ENCODE results near the gene KLHDC8B.

Gene KLHDC8B

DNA sequence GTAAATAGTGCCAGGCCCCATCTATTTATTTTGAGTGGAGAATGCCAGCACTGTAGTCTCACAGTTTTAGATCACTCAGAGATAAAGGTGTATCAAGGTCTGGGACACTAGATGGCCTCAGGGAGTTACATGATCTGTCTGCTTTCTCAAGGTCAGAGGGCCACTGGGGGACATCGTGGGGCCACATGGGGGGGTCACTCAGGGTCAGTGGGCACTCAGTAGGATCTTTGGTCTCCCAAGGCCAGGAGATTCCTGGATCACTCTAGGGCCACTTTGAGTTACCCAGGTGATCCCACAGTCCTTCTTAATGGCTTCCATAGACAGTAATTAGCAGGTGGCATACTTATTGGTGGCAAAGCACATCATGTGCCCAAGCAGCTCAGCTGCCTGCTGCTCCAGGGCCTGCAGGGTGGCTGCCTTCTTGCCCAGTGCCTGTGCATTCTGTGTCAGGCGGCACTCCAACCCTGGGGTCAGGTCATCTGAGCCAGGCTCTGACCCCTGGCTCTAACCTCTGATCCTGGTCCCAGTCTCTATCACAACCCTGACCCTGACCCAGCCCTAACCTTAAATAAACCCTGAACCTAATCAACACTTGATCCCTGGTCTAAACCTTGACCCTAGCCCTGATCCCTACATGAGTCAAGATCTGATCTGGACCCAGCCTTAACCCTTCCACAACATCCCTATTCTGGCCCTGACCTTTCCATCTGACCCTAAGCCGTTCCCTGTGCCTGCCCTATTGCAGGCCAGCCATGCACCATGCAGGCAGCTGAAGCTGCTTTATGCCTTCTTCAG is 36.7 kb upstream of the KLHDC8B start:
- Histone ChIP-seq H3K9me3 (ENCODE audit: low read length) (no peaks in the 10 kb centered on the region), H2AFZ (ENCODE audit: low read depth, low read length) (no peak overlapping the region), H3K36me3 (ENCODE audit: insufficient read depth, low read length) (no peaks in the 10 kb centered on the region), H3K27me3 (ENCODE audit: insufficient read depth, low read length) (no peaks in the 10 kb centered on the region), H3K4me1 (ENCODE audit: insufficient read depth, low read length) (peaks cover 13% of the 10 kb centered on the region), H3K4me3 (ENCODE audit: low read length) (no peak overlapping the region)

- H3K36me3 ChIP-seq (ENCODE audit: insufficient read depth, low read length) = no peaks in the 10 kb centered on the region
- no peak overlapping the region for H3K4me3 ChIP-seq (ENCODE audit: low read length)
- no peaks in the 10 kb centered on the region for H3K9me3 ChIP-seq (ENCODE audit: low read length)
- no peak overlapping the region for H2AFZ ChIP-seq (ENCODE audit: low read depth, low read length)
- no peaks in the 10 kb centered on the region for H3K27me3 ChIP-seq (ENCODE audit: insufficient read depth, low read length)
- peaks cover 18% of the 10 kb centered on the region for H3K4me1 ChIP-seq (ENCODE audit: insufficient read depth, low read length)
These were observed 35.9 kb upstream of the KLHDC8B start for GRCh38 chr3:49135499-49135898.

DNA sequence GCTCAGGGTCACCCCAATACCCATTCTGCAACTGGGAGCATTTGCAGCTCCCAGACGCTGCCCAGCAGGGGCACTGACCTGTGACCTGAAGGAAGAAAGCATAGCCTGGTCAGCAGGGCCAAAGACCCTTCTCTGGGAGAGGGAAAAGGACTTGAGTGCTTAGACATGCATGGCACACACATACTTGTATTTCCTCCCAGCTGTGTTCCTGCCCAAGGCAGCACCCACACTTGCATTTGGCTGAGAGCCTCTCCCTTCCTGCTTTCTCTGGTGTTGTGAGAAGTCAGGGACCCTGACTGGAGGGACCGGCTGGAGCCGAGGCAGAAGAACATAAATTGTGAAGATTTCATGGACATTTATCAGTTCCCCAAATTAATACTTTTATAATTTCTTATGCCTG is 31.3 kb upstream of the KLHDC8B start:
- Histone ChIP-seq H3K27me3 (ENCODE audit: insufficient read depth, low read length) (no peaks in the 10 kb centered on the region), H3K36me3 (ENCODE audit: insufficient read depth, low read length) (no peaks in the 10 kb centered on the region), H3K9me3 (ENCODE audit: low read length) (peaks cover 5% of the 10 kb centered on the region), H3K4me3 (ENCODE audit: low read length) (no peak overlapping the region), H2AFZ (ENCODE audit: low read depth, low read length) (no peak overlapping the region), H3K4me1 (ENCODE audit: insufficient read depth, low read length) (peaks cover 8% of the 10 kb centered on the region)

GRCh38 chr3:49148159-49148558 is 23.2 kb upstream of the KLHDC8B start:
- no peak overlapping the region for H2AFZ ChIP-seq (ENCODE audit: low read depth, low read length)

GRCh38 chr3:49151610-49152009 is 19.8 kb upstream of the KLHDC8B start:
- Histone ChIP-seq H2AFZ (ENCODE audit: low read depth, low read length) (no peak overlapping the region), H3K4me3 (ENCODE audit: low read length) (no peak overlapping the region), H3K36me3 (ENCODE audit: insufficient read depth, low read length) (no peaks in the 10 kb centered on the region), H3K9me3 (ENCODE audit: low read length) (no peaks in the 10 kb centered on the region), H3K27me3 (ENCODE audit: insufficient read depth, low read length) (no peaks in the 10 kb centered on the region), H3K4me1 (ENCODE audit: insufficient read depth, low read length) (no peaks in the 10 kb centered on the region)

More at GRCh38 chr3:49148159-49148558, 23.2 kb upstream of the KLHDC8B start:
- Histone ChIP-seq H3K36me3 (ENCODE audit: insufficient read depth, low read length) (no peaks in the 10 kb centered on the region), H3K9me3 (ENCODE audit: low read length) (no peaks in the 10 kb centered on the region), H3K27me3 (ENCODE audit: insufficient read depth, low read length) (no peaks in the 10 kb centered on the region), H3K4me1 (ENCODE audit: insufficient read depth, low read length) (no peaks in the 10 kb centered on the region), H3K4me3 (ENCODE audit: low read length) (no peak overlapping the region)

DNA sequence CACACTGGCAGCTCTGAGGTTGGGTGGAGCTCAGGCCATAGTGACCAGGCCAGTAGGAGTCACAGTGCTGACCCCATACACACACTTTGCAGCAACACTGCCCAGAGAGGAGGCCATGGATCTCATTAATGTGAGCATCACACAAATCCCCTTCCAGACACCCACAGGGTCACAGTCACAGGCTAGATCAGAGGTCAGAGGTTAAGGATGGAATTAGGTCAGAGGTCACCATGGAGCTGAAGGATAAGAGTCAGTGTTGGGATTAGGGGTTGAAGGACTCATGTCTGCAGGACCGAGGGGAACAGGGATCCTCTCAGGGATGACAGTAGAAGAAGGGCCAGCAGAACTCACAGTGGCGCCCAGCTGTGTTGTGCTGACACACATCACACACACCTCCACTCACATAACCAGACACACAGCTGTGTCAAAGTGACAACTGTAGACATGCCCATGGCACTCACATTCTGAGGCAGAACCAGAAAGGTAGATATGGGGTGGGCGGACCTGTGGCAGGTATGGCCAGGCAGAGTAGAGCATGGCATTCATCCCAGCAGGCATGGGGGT is 18.0 kb upstream of the KLHDC8B start:
- Histone ChIP-seq H3K4me3 (ENCODE audit: low read length) (no peak overlapping the region), H3K9me3 (ENCODE audit: low read length) (no peaks in the 10 kb centered on the region), H3K4me1 (ENCODE audit: insufficient read depth, low read length) (no peaks in the 10 kb centered on the region), H3K36me3 (ENCODE audit: insufficient read depth, low read length) (no peaks in the 10 kb centered on the region), H3K27me3 (ENCODE audit: insufficient read depth, low read length) (no peaks in the 10 kb centered on the region), H2AFZ (ENCODE audit: low read depth, low read length) (no peak overlapping the region)

GRCh38 chr3:49157289-49157688 is 14.1 kb upstream of the KLHDC8B start:
- no peak overlapping the region for H2AFZ ChIP-seq (ENCODE audit: low read depth, low read length)
- H3K27me3 ChIP-seq (ENCODE audit: insufficient read depth, low read length) = no peaks in the 10 kb centered on the region
- H3K4me3 ChIP-seq (ENCODE audit: low read length) = no peak overlapping the region
- no peaks in the 10 kb centered on the region for H3K4me1 ChIP-seq (ENCODE audit: insufficient read depth, low read length)
- H3K36me3 ChIP-seq (ENCODE audit: insufficient read depth, low read length) = peaks cover 6% of the 10 kb centered on the region
- no peaks in the 10 kb centered on the region for H3K9me3 ChIP-seq (ENCODE audit: low read length)

DNA sequence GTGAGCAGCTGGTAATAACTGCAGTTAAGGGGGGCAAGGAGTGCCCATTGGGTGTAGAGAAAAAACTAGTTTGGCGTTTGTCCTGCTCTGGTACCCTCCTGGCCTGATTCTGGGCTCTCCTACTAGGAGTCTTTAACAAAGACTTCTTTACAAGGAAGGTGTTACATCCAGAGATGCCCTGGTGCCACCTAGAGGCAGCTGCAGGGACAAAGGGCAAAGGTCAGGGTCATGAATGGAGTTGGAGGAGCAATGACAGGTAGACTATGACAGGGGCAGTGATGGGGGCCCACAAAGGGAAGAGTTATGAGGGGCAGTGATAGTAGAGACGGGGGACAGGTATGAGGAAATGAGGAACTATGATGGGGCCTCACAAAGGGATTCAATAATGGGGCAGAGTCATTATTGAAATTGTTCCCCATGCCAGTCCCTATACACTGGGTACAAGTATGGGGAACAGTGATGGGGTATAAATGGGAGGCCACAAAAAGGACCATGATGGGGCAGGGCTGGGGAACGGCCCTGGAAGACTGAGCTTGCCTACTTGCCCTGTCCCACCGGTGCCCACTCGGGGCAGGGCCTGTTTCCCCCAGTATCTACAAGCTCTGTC is 13.2 kb upstream of the KLHDC8B start:
- H2AFZ ChIP-seq (ENCODE audit: low read depth, low read length) = no peak overlapping the region
- H3K9me3 ChIP-seq (ENCODE audit: low read length) = no peaks in the 10 kb centered on the region
- H3K27me3 ChIP-seq (ENCODE audit: insufficient read depth, low read length) = no peaks in the 10 kb centered on the region
- no peaks in the 10 kb centered on the region for H3K4me1 ChIP-seq (ENCODE audit: insufficient read depth, low read length)
- H3K4me3 ChIP-seq (ENCODE audit: low read length) = no peak overlapping the region
- H3K36me3 ChIP-seq (ENCODE audit: insufficient read depth, low read length) = peaks cover 13% of the 10 kb centered on the region

DNA sequence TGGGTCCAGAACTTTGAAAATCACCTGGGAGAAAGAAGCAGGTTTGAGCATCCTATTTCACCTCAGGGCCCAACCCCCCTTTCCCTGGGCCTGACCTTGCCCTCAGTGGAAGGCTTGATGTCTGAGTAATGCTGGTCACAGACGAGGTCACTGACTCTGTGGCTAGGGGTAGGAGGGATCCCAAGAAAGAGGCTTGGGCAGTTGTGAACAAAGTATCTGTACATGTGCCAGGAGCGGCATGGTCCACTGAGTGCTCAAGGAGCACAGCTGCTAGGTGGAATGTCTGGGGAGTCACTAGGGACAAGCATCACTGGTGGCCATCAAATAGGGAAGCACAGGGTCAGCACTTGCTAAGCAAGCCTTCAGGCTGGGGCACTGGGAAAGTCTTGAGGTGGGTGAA is 12.6 kb upstream of the KLHDC8B start:
- H2AFZ ChIP-seq (ENCODE audit: low read depth, low read length) = no peak overlapping the region
- peaks cover 19% of the 10 kb centered on the region for H3K36me3 ChIP-seq (ENCODE audit: insufficient read depth, low read length)
- H3K4me1 ChIP-seq (ENCODE audit: insufficient read depth, low read length) = no peaks in the 10 kb centered on the region

DNA sequence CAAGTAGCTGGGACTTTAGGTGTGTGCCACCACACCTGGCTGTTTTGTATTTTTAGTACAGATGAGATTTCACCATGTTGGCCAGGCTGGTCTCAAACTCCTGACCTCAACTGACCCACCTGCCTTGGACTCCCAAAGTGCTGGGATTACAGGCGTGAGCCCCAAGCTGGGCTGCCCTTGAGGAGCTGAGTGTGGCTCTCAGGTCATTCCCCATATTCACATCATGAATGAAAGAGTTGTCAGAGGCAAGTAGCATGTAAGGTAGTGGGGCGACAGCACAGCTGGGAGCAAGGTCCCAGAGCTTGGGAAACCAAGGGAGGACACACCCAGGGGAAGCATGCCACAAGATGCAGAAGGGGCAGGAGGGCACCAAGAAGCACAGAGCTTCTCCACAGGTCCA is 10.2 kb upstream of the KLHDC8B start:
- H3K4me3 ChIP-seq (ENCODE audit: low read length) = no peak overlapping the region
- H3K9me3 ChIP-seq (ENCODE audit: low read length) = no peaks in the 10 kb centered on the region
- H3K27me3 ChIP-seq (ENCODE audit: insufficient read depth, low read length) = no peaks in the 10 kb centered on the region
- H3K36me3 ChIP-seq (ENCODE audit: insufficient read depth, low read length) = peaks cover 24% of the 10 kb centered on the region
- no peak overlapping the region for H2AFZ ChIP-seq (ENCODE audit: low read depth, low read length)
- H3K4me1 ChIP-seq (ENCODE audit: insufficient read depth, low read length) = peaks cover 9% of the 10 kb centered on the region

More for the DNA sequence above, 12.6 kb upstream of the KLHDC8B start:
- H3K9me3 ChIP-seq (ENCODE audit: low read length) = no peaks in the 10 kb centered on the region
- no peak overlapping the region for H3K4me3 ChIP-seq (ENCODE audit: low read length)
- H3K27me3 ChIP-seq (ENCODE audit: insufficient read depth, low read length) = no peaks in the 10 kb centered on the region

- H3K4me1 ChIP-seq (ENCODE audit: insufficient read depth, low read length) = peaks cover 9% of the 10 kb centered on the region
- no peaks in the 10 kb centered on the region for H3K9me3 ChIP-seq (ENCODE audit: low read length)
- no peak overlapping the region for H2AFZ ChIP-seq (ENCODE audit: low read depth, low read length)
- no peak overlapping the region for H3K4me3 ChIP-seq (ENCODE audit: low read length)
- H3K27me3 ChIP-seq (ENCODE audit: insufficient read depth, low read length) = no peaks in the 10 kb centered on the region
- peaks cover 24% of the 10 kb centered on the region for H3K36me3 ChIP-seq (ENCODE audit: insufficient read depth, low read length)
These were observed 9.4 kb upstream of the KLHDC8B start for GRCh38 chr3:49161808-49162530.

DNA sequence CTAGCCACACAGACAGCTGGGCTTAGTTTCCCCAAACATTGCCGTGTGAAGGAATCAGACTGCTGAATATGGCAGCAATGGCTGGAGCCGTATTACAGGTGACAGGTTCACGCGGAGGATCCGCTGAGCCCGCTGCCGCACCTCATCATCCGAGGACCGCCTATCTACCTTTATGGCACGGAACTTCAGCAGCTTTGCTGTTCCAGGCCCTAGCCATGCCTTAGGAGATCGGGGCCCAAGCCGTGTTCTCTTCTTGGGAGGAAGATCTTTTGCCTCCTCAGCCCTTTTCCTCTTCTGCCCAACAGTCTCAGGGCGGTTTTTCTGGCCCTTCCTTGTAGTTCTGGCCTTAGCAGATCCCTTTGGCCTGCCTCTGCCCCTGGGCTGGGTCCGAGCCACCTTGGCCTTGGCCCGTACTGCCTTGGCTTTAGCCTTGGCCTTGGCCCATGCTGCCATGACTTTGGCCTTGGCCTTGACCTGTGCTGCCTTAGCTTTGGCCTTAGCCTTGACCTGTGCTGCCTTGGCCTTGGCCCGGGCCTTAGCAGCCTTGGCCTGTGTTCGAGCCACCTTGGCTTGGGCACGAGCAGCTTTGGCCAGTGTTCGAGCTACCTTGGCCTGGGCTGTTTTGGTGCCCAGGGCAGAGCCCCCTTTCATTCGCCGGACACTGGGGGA is 8.5 kb upstream of the KLHDC8B start:
- H2AFZ ChIP-seq (ENCODE audit: low read depth, low read length) = no peak overlapping the region
- no peak overlapping the region for H3K4me3 ChIP-seq (ENCODE audit: low read length)
- H3K36me3 ChIP-seq (ENCODE audit: insufficient read depth, low read length) = peaks cover 24% of the 10 kb centered on the region
- no peaks in the 10 kb centered on the region for H3K27me3 ChIP-seq (ENCODE audit: insufficient read depth, low read length)
- H3K4me1 ChIP-seq (ENCODE audit: insufficient read depth, low read length) = peaks cover 9% of the 10 kb centered on the region
- H3K9me3 ChIP-seq (ENCODE audit: low read length) = no peaks in the 10 kb centered on the region
